HG03039 (cell line): ENCODE measurements around the gene GSK3B.
"Not testable (repeated sequence)": the region's sequence is repeated elsewhere in the genome, so short reads cannot be mapped to it uniquely, and the experiment has no call there.

Experiments
- ATAC-seq: cut with Tn5 transposase; IDR thresholded peaks from one replicate; pipeline ENCODE4 v1.9.1; 2021; ENCODE audit warnings: mild to moderate bottlenecking, moderate library complexity; ENCODE audit not compliant: unreplicated experiment

GSK3B gene

GRCh38 chr3:120057626-120058025, 36.6 kb downstream of the GSK3B start:
- no peak for ATAC-seq

GRCh38 chr3:120057029-120057428, 37.2 kb downstream of the GSK3B start:
- ATAC-seq = no peak

- ATAC-seq = not testable (repeated sequence)
Observed at GRCh38 chr3:120053647-120054046, 40.6 kb downstream of the GSK3B start.

- no peak for ATAC-seq
Observed at GRCh38 chr3:120052677-120053076, 41.6 kb downstream of the GSK3B start.

- ATAC-seq = peak; percentile 49
Observed at GRCh38 chr3:120052225-120052624, 42.0 kb downstream of the GSK3B start.

- ATAC-seq = not testable (repeated sequence)
Observed at GRCh38 chr3:120051570-120051969, 42.7 kb downstream of the GSK3B start.

- no peak for ATAC-seq
Observed at GRCh38 chr3:120049881-120050539, 44.2 kb downstream of the GSK3B start.

GRCh38 chr3:120049072-120049471, 45.2 kb downstream of the GSK3B start:
- ATAC-seq = no peak

GRCh38 chr3:120048355-120049041, 45.7 kb downstream of the GSK3B start:
- no peak for ATAC-seq

GRCh38 chr3:120047686-120048085, 46.6 kb downstream of the GSK3B start:
- no peak for ATAC-seq

- ATAC-seq = no peak
Observed at GRCh38 chr3:120040813-120041377, 53.4 kb downstream of the GSK3B start.

- ATAC-seq = no peak
Observed at GRCh38 chr3:120039642-120040610, 54.3 kb downstream of the GSK3B start.

- ATAC-seq = no peak
Observed at GRCh38 chr3:120033596-120033995, 60.7 kb downstream of the GSK3B start.

GRCh38 chr3:120031561-120031960, 62.7 kb downstream of the GSK3B start:
- ATAC-seq = no peak

GRCh38 chr3:120029749-120030148, 64.5 kb downstream of the GSK3B start:
- no peak for ATAC-seq

- ATAC-seq = no peak
Observed at GRCh38 chr3:120028271-120029047, 65.8 kb downstream of the GSK3B start.

GRCh38 chr3:120027226-120027625, 67.0 kb downstream of the GSK3B start:
- ATAC-seq = no peak

GRCh38 chr3:120025520-120025919, 68.7 kb downstream of the GSK3B start:
- ATAC-seq = no peak

GRCh38 chr3:120024103-120024502, 70.1 kb downstream of the GSK3B start:
- ATAC-seq = no peak

GRCh38 chr3:120022729-120023128, 71.5 kb downstream of the GSK3B start:
- no peak for ATAC-seq
